BLaER1 (cell line): ENCODE results near the gene SHB.

ENCODE experiments used
- H3K27ac ChIP-seq: shearing (Covaris generic); formaldehyde crosslinking; 2 replicates; pipeline ENCODE4 v1.8.1; 2022
- H3K27me3 ChIP-seq: shearing (Covaris generic); formaldehyde crosslinking; 2 replicates; pipeline ENCODE4 v1.8.1; 2022
- H3K36me3 ChIP-seq: shearing (Covaris generic); formaldehyde crosslinking; 2 replicates; pipeline ENCODE4 v1.8.1; 2022
- H3K4me1 ChIP-seq: shearing (Covaris generic); formaldehyde crosslinking; 2 replicates; pipeline ENCODE4 v1.8.1; 2022
- H3K4me2 ChIP-seq: shearing (Covaris generic); formaldehyde crosslinking; 2 replicates; pipeline ENCODE4 v1.8.1; 2022
- H3K4me3 ChIP-seq: shearing (Covaris generic); formaldehyde crosslinking; 2 replicates; pipeline ENCODE4 v1.8.1; 2022
- H3K9ac ChIP-seq: shearing (Covaris generic); formaldehyde crosslinking; 2 replicates; pipeline ENCODE4 v1.8.1; 2022
- H3K9me3 ChIP-seq: shearing (Covaris generic); formaldehyde crosslinking; 2 replicates; pipeline ENCODE4 v1.8.1; 2022
- H4K20me1 ChIP-seq: shearing (Covaris generic); formaldehyde crosslinking; 2 replicates; pipeline ENCODE4 v1.8.1; 2022
- Cebpa-rat ChIP-seq: shearing (Covaris generic); IDR thresholded peaks from 2 replicates; pipeline ENCODE4 v1.8.1; 2022

SHB gene

GRCh38 chr9:37965116-37965515, 103.9 kb downstream of the SHB start:
- Histone ChIP-seq H3K27me3 (no peaks in the 10 kb centered on the region), H3K36me3 (no peaks in the 10 kb centered on the region), H3K4me2 (no peak overlapping the region), H3K9me3 (no peaks in the 10 kb centered on the region), H3K9ac (no peak overlapping the region), H3K4me1 (peaks cover 21% of the 10 kb centered on the region), H3K27ac (no peak overlapping the region), H4K20me1 (no peaks in the 10 kb centered on the region), H3K4me3 (no peak overlapping the region)
- no peak for TF ChIP-seq Cebpa-rat

DNA sequence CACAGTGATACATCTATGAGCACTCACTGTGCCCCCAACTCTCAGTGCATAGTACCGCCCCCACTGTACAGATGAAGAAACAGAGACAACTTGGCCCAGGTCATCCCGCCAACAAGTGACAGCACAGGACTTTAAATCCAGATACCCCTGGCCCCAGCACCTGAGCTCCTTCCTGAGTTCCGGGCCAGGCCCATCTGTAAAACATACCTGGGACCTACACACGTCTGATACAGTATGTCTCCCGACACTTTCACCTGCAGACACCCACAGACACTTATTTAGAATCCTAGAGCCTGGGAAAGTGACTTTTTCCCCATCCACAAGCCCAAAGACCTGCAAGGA, 104.3 kb downstream of the SHB start:
- no peaks in the 10 kb centered on the region for H4K20me1 ChIP-seq
- H3K4me2 ChIP-seq = no peak overlapping the region
- no peak for TF ChIP-seq Cebpa-rat
- H3K9me3 ChIP-seq = no peaks in the 10 kb centered on the region
- peaks cover 20% of the 10 kb centered on the region for H3K4me1 ChIP-seq
- H3K4me3 ChIP-seq = no peak overlapping the region
- no peaks in the 10 kb centered on the region for H3K36me3 ChIP-seq
- no peaks in the 10 kb centered on the region for H3K27me3 ChIP-seq
- H3K9ac ChIP-seq = no peak overlapping the region
- no peak overlapping the region for H3K27ac ChIP-seq

GRCh38 chr9:37963936-37964739, 104.9 kb downstream of the SHB start:
- TF ChIP-seq Cebpa-rat = no peak
- H3K9me3 ChIP-seq = no peaks in the 10 kb centered on the region
- H3K4me3 ChIP-seq = no peak overlapping the region
- no peaks in the 10 kb centered on the region for H3K27me3 ChIP-seq
- no peak overlapping the region for H3K27ac ChIP-seq
- H3K9ac ChIP-seq = no peak overlapping the region
- no peak overlapping the region for H3K4me2 ChIP-seq
- peaks cover 15% of the 10 kb centered on the region for H3K4me1 ChIP-seq
- no peaks in the 10 kb centered on the region for H3K36me3 ChIP-seq
- no peaks in the 10 kb centered on the region for H4K20me1 ChIP-seq

DNA sequence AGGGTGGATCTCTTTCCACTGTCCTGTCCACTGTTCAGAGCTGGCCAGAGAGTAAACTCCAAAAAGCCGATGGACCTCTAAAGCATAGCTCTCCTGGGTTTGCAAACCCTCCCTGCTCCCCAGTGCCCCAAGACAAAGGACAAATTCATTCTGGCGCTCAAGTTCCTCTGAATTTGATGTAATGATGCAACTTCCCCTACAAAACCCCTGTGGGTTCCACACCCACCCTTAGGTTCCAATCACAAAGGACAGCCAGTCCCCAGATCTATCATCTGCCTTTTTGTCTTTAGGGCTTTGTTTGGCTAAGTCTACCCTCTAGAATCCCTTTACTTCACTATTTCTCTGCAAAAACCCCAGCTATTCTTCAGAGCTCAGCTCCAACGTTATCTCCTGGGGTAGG, 107.7 kb downstream of the SHB start:
- H3K27me3 ChIP-seq = no peaks in the 10 kb centered on the region
- no peak overlapping the region for H3K9ac ChIP-seq
- no peak overlapping the region for H3K27ac ChIP-seq
- H3K4me2 ChIP-seq = peak overlapping the region; percentile 43
- H3K36me3 ChIP-seq = no peaks in the 10 kb centered on the region
- H3K4me1 ChIP-seq = peaks cover 24% of the 10 kb centered on the region
- no peaks in the 10 kb centered on the region for H3K9me3 ChIP-seq
- no peaks in the 10 kb centered on the region for H4K20me1 ChIP-seq
- no peak for TF ChIP-seq Cebpa-rat
- no peak overlapping the region for H3K4me3 ChIP-seq

GRCh38 chr9:37960631-37961030, 108.4 kb downstream of the SHB start:
- TF ChIP-seq Cebpa-rat = no peak
- Histone ChIP-seq H3K9ac (no peak overlapping the region), H3K4me3 (no peak overlapping the region), H3K4me2 (peak overlapping the region; percentile 43), H3K27me3 (no peaks in the 10 kb centered on the region), H3K36me3 (no peaks in the 10 kb centered on the region), H3K27ac (no peak overlapping the region), H3K9me3 (no peaks in the 10 kb centered on the region), H4K20me1 (no peaks in the 10 kb centered on the region), H3K4me1 (peaks cover 31% of the 10 kb centered on the region)

- H3K27ac ChIP-seq = no peak overlapping the region
- no peak overlapping the region for H3K9ac ChIP-seq
- H3K27me3 ChIP-seq = no peaks in the 10 kb centered on the region
- no peak for TF ChIP-seq Cebpa-rat
- H3K36me3 ChIP-seq = no peaks in the 10 kb centered on the region
- no peaks in the 10 kb centered on the region for H3K9me3 ChIP-seq
- no peak overlapping the region for H3K4me3 ChIP-seq
- H4K20me1 ChIP-seq = no peaks in the 10 kb centered on the region
- peaks cover 38% of the 10 kb centered on the region for H3K4me1 ChIP-seq
- H3K4me2 ChIP-seq = no peak overlapping the region
Observed at GRCh38 chr9:37959976-37960375, 109.1 kb downstream of the SHB start.

DNA sequence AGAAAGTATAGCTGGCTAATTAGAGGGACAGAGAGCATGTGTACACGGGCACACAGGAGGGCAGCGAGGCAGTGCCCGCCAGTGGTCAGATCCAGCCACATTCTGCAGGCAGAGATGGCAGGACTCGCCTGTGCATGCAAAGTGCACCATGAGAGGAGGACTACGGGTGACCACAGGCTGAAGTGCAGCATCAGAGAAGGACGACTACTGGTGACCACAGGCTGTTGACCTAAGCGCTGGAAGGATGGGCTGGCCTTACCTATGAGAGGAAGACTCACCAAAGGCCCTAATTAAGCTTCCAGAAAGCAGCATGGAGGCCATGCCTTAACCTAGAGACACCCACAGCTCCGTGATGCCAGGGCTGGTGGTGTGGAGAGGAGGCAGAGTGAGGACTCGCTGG, 110.9 kb downstream of the SHB start:
- H4K20me1 ChIP-seq = no peaks in the 10 kb centered on the region
- no peak for TF ChIP-seq Cebpa-rat
- no peaks in the 10 kb centered on the region for H3K27me3 ChIP-seq
- H3K9ac ChIP-seq = no peak overlapping the region
- peaks cover 56% of the 10 kb centered on the region for H3K4me1 ChIP-seq
- H3K36me3 ChIP-seq = no peaks in the 10 kb centered on the region
- H3K27ac ChIP-seq = no peak overlapping the region
- no peak overlapping the region for H3K4me2 ChIP-seq
- H3K4me3 ChIP-seq = no peak overlapping the region
- H3K9me3 ChIP-seq = no peaks in the 10 kb centered on the region

- TF ChIP-seq Cebpa-rat = no peak
- peaks cover 61% of the 10 kb centered on the region for H3K4me1 ChIP-seq
- H4K20me1 ChIP-seq = no peaks in the 10 kb centered on the region
- H3K9me3 ChIP-seq = no peaks in the 10 kb centered on the region
- no peaks in the 10 kb centered on the region for H3K27me3 ChIP-seq
- no peak overlapping the region for H3K27ac ChIP-seq
- no peak overlapping the region for H3K4me3 ChIP-seq
- no peaks in the 10 kb centered on the region for H3K36me3 ChIP-seq
- H3K4me2 ChIP-seq = no peak overlapping the region
- H3K9ac ChIP-seq = no peak overlapping the region
Observed at GRCh38 chr9:37957664-37957953, 111.4 kb downstream of the SHB start.

DNA sequence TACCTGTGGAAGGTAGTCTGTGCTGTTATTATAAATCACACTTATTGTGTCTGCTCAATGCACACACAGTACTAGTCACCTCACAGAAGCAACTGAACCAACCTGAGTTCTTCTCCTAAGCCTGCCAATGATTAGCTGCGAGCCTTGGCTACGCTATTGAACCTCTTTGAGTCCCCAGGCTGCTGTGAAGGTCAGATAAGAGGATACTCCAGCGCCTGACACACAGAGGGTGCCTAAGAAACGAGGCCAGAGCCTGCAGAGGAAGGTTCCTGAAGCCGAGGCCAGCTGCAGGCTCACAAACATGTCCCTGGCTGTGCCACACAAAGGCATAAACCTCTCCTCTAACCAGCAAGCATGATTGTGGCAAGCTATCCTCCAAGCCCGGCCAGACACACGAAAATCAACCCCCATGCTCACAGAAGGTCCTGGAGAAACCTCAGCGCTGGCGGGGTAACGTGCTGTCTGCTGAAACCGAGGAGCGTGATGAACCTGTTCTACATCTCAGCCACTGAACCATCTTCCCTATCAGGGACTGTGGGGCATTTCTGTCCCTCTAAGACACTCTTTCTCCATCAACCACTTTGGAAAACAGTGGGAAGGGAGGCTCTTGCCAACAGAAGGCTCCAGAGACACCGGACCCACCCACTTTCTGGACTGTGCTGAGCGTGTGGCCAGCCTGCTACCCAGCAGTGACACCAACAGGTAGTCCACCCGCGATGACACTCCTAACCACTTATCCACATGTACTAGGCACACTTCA, 111.9 kb downstream of the SHB start:
- no peaks in the 10 kb centered on the region for H3K9me3 ChIP-seq
- no peaks in the 10 kb centered on the region for H4K20me1 ChIP-seq
- H3K4me1 ChIP-seq = peaks cover 64% of the 10 kb centered on the region
- no peak overlapping the region for H3K4me3 ChIP-seq
- H3K36me3 ChIP-seq = no peaks in the 10 kb centered on the region
- H3K27me3 ChIP-seq = no peaks in the 10 kb centered on the region
- H3K9ac ChIP-seq = no peak overlapping the region
- H3K27ac ChIP-seq = peak overlapping the region; percentile 43; the same call in 1 of the 2 replicates
- no peak for TF ChIP-seq Cebpa-rat
- peak overlapping the region; percentile 85; the same call in 1 of the 2 replicates for H3K4me2 ChIP-seq

- H3K9ac ChIP-seq = no peak overlapping the region
- H3K4me1 ChIP-seq = peaks cover 68% of the 10 kb centered on the region
- no peaks in the 10 kb centered on the region for H3K27me3 ChIP-seq
- no peaks in the 10 kb centered on the region for H3K9me3 ChIP-seq
- peak overlapping the region; percentile 85 for H3K4me2 ChIP-seq
- no peaks in the 10 kb centered on the region for H4K20me1 ChIP-seq
- TF ChIP-seq Cebpa-rat = no peak
- no peaks in the 10 kb centered on the region for H3K36me3 ChIP-seq
- H3K4me3 ChIP-seq = no peak overlapping the region
- peak overlapping the region; percentile 43 for H3K27ac ChIP-seq
Observed at GRCh38 chr9:37956423-37956820, 112.6 kb downstream of the SHB start.
